Measurements from ENCODE around the gene ZNF496. TPM values are rescaled to one million over a fixed set of nuclear protein-coding genes. Genes with fewer than 3 reads are reported as not detected.
"Not testable (repeated sequence)": the region's sequence is repeated elsewhere in the genome, so short reads cannot be mapped to it uniquely, and the experiment has no call there.

Gene ZNF496
- total and polyA plus RNA-seq, 2 donors from 2014 or later: 6.3 to 27.0 TPM

- Histone ChIP-seq H3K36me3 (ENCODE audit: control insufficient read depth in 2 of 3, insufficient read depth in 3 of 3, low read length in 3 of 3) (no peaks in the 10 kb centered on the region), H3K9me3 (ENCODE audit: control insufficient read depth in 2 of 3, insufficient read depth in 1 of 3, low read length in 3 of 3) (no peaks in the 10 kb centered on the region), H3K27me3 (ENCODE audit: control insufficient read depth, insufficient read depth, low read length) (no peaks in the 10 kb centered on the region), H3K9ac (ENCODE audit: low read length in 3 of 3) (no peak overlapping the region), H3K4me1 (ENCODE audit: control insufficient read depth in 2 of 3, insufficient read depth in 2 of 3, low read depth in 1 of 3, low read length in 3 of 3) (no peaks in the 10 kb centered on the region), H3K27ac (ENCODE audit: low read depth in 2 of 2, low read length in 2 of 2) (no peak overlapping the region), H3K4me3 (ENCODE audit: low read length in 3 of 3) (no peak overlapping the region)
- intact Hi-C loops (cut with DNase I): no loop called here
- TF ChIP-seq CTCF (IDR thresholded peaks at IDR 0.05; ENCODE audit: borderline replicate concordance, extremely low read depth, insufficient read depth): no peak
- FAIRE-seq: no peak
- peak in 3 of 5 donors; percentile 17 to 53 (median 37) for DNase-seq
Observed at GRCh38 chr1:247367786-247368422, 36.2 kb upstream of the ZNF496 start.

GRCh38 chr1:247366926-247367645, 35.4 kb upstream of the ZNF496 start:
- no peak for TF ChIP-seq CTCF (IDR thresholded peaks at IDR 0.05; ENCODE audit: borderline replicate concordance, extremely low read depth, insufficient read depth)
- H3K4me3 ChIP-seq (ENCODE audit: low read length in 3 of 3): no peak overlapping the region
- intact Hi-C loops (cut with DNase I): no loop called here

GRCh38 chr1:247366345-247366744, 34.7 kb upstream of the ZNF496 start:
- H3K9me3 ChIP-seq (ENCODE audit: control insufficient read depth in 2 of 3, insufficient read depth in 1 of 3, low read length in 3 of 3); H3K4me1 ChIP-seq (ENCODE audit: control insufficient read depth in 2 of 3, insufficient read depth in 2 of 3, low read depth in 1 of 3, low read length in 3 of 3); H3K27me3 ChIP-seq (ENCODE audit: control insufficient read depth, insufficient read depth, low read length); H3K9ac ChIP-seq (ENCODE audit: low read length in 3 of 3); intact Hi-C loops (cut with DNase I); H3K36me3 ChIP-seq (ENCODE audit: control insufficient read depth in 2 of 3, insufficient read depth in 3 of 3, low read length in 3 of 3); H3K4me3 ChIP-seq (ENCODE audit: low read length in 3 of 3); FAIRE-seq; H3K27ac ChIP-seq (ENCODE audit: low read depth in 2 of 2, low read length in 2 of 2); DNase-seq: not testable (repeated sequence)

More at GRCh38 chr1:247366926-247367645, 35.4 kb upstream of the ZNF496 start:
- H3K27me3 ChIP-seq (ENCODE audit: control insufficient read depth, insufficient read depth, low read length): no peaks in the 10 kb centered on the region
- H3K4me1 ChIP-seq (ENCODE audit: control insufficient read depth in 2 of 3, insufficient read depth in 2 of 3, low read depth in 1 of 3, low read length in 3 of 3): no peaks in the 10 kb centered on the region
- H3K27ac ChIP-seq (ENCODE audit: low read depth in 2 of 2, low read length in 2 of 2): peak overlapping the region in 1 of 2 donors; percentile 7
- H3K36me3 ChIP-seq (ENCODE audit: control insufficient read depth in 2 of 3, insufficient read depth in 3 of 3, low read length in 3 of 3): no peaks in the 10 kb centered on the region
- H3K9me3 ChIP-seq (ENCODE audit: control insufficient read depth in 2 of 3, insufficient read depth in 1 of 3, low read length in 3 of 3): no peaks in the 10 kb centered on the region
- no peak overlapping the region for H3K9ac ChIP-seq (ENCODE audit: low read length in 3 of 3)
- FAIRE-seq: no peak
- DNase-seq: no peak

GRCh38 chr1:247365023-247365422, 33.4 kb upstream of the ZNF496 start:
- Histone ChIP-seq H3K4me3 (ENCODE audit: low read length in 3 of 3) (no peak overlapping the region), H3K27me3 (ENCODE audit: control insufficient read depth, insufficient read depth, low read length) (no peaks in the 10 kb centered on the region), H3K9ac (ENCODE audit: low read length in 3 of 3) (no peak overlapping the region), H3K27ac (ENCODE audit: low read depth in 2 of 2, low read length in 2 of 2) (no peak overlapping the region), H3K36me3 (ENCODE audit: control insufficient read depth in 2 of 3, insufficient read depth in 3 of 3, low read length in 3 of 3) (no peaks in the 10 kb centered on the region), H3K9me3 (ENCODE audit: control insufficient read depth in 2 of 3, insufficient read depth in 1 of 3, low read length in 3 of 3) (no peaks in the 10 kb centered on the region), H3K4me1 (ENCODE audit: control insufficient read depth in 2 of 3, insufficient read depth in 2 of 3, low read depth in 1 of 3, low read length in 3 of 3) (no peaks in the 10 kb centered on the region)
- DNase-seq (no peak), FAIRE-seq (no peak)
- intact Hi-C loops (cut with DNase I): no loop called here
- no peak for TF ChIP-seq CTCF (IDR thresholded peaks at IDR 0.05; ENCODE audit: borderline replicate concordance, extremely low read depth, insufficient read depth)

- intact Hi-C loops (cut with DNase I); H3K9me3 ChIP-seq (ENCODE audit: control insufficient read depth in 2 of 3, insufficient read depth in 1 of 3, low read length in 3 of 3); FAIRE-seq; H3K27me3 ChIP-seq (ENCODE audit: control insufficient read depth, insufficient read depth, low read length); H3K27ac ChIP-seq (ENCODE audit: low read depth in 2 of 2, low read length in 2 of 2); H3K9ac ChIP-seq (ENCODE audit: low read length in 3 of 3); DNase-seq; H3K4me1 ChIP-seq (ENCODE audit: control insufficient read depth in 2 of 3, insufficient read depth in 2 of 3, low read depth in 1 of 3, low read length in 3 of 3); H3K4me3 ChIP-seq (ENCODE audit: low read length in 3 of 3); H3K36me3 ChIP-seq (ENCODE audit: control insufficient read depth in 2 of 3, insufficient read depth in 3 of 3, low read length in 3 of 3): not testable (repeated sequence)
Observed at GRCh38 chr1:247363000-247363399, 31.3 kb upstream of the ZNF496 start.
